Ishikawa (cell line): ENCODE results near the gene OSCP1.

Experiments
- CEBPB ChIP-seq: IDR thresholded peaks from 2 replicates; pipeline ENCODE4 v1.6.1; 2012
- CREB1 ChIP-seq: IDR thresholded peaks from 2 replicates; pipeline ENCODE4 v1.6.1; 2012; ENCODE audit warnings: low read depth
- EGR1 ChIP-seq: IDR thresholded peaks from 2 replicates; pipeline ENCODE4 v1.6.1; 2012
- EP300 ChIP-seq: IDR thresholded peaks from 2 replicates; pipeline ENCODE4 v1.6.1; 2012; ENCODE audit warnings: borderline replicate concordance
- RAD21 ChIP-seq: IDR thresholded peaks from 2 replicates; pipeline ENCODE4 v1.6.1; 2012; ENCODE audit warnings: low read depth
- TAF1 ChIP-seq: IDR thresholded peaks from 2 replicates; pipeline ENCODE4 v1.6.1; 2012; ENCODE audit warnings: low read depth, mild to moderate bottlenecking
- TCF12 ChIP-seq: IDR thresholded peaks from 2 replicates; pipeline ENCODE4 v1.6.1; 2012; ENCODE audit warnings: low read depth
- TEAD4 ChIP-seq: IDR thresholded peaks from 2 replicates; pipeline ENCODE4 v1.6.1; 2012
- YY1 ChIP-seq: IDR thresholded peaks from 2 replicates; pipeline ENCODE4 v1.6.1; 2012; ENCODE audit warnings: low read depth
- ZBTB7A ChIP-seq: IDR thresholded peaks from 2 replicates; pipeline ENCODE4 v1.6.1; 2012; ENCODE audit warnings: low read depth
- TF ChIP-seq, protein P1 (sequence below): IDR thresholded peaks from 2 replicates; pipeline ENCODE4 v1.6.1; 2012
- TF ChIP-seq, protein P2 (sequence below): IDR thresholded peaks from 2 replicates; pipeline ENCODE4 v1.6.1; 2012
- TF ChIP-seq, protein P3 (sequence below): IDR thresholded peaks from 2 replicates; pipeline ENCODE4 v1.6.1; 2012; ENCODE audit warnings: low read depth, mild to moderate bottlenecking

DNA sequence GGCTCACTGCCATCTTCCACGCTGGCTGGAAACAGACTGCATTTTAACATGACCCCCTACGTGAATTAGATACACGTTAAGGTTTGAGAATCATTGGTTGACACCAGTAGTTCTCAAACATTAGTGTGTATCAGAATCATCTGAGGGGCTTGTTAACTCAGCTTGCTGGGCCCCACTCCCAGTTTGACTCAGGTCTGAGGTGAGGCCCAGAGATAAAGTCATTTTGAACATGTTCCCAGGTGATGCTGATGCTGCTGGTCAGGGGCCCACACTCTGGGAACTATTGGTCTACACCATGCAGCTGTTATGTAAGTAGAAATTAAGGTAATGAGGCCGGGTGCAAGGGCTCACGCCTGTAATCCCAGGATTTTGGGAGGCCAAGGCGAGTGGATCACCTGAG, 53.9 kb downstream of the OSCP1 start:
- TF ChIP-seq RAD21: no peak
- no peak for TF ChIP-seq CREB1
- no peak for TF ChIP-seq TEAD4
- TF ChIP-seq, protein P1, sequence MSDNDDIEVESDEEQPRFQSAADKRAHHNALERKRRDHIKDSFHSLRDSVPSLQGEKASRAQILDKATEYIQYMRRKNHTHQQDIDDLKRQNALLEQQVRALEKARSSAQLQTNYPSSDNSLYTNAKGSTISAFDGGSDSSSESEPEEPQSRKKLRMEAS: no peak
- TF ChIP-seq, protein P2, sequence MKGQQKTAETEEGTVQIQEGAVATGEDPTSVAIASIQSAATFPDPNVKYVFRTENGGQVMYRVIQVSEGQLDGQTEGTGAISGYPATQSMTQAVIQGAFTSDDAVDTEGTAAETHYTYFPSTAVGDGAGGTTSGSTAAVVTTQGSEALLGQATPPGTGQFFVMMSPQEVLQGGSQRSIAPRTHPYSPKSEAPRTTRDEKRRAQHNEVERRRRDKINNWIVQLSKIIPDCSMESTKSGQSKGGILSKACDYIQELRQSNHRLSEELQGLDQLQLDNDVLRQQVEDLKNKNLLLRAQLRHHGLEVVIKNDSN: no peak
- TF ChIP-seq YY1: no peak
- no peak for TF ChIP-seq EGR1
- TF ChIP-seq EP300: no peak
- TF ChIP-seq TCF12: no peak
- TF ChIP-seq TAF1: no peak
- TF ChIP-seq, protein P3, sequence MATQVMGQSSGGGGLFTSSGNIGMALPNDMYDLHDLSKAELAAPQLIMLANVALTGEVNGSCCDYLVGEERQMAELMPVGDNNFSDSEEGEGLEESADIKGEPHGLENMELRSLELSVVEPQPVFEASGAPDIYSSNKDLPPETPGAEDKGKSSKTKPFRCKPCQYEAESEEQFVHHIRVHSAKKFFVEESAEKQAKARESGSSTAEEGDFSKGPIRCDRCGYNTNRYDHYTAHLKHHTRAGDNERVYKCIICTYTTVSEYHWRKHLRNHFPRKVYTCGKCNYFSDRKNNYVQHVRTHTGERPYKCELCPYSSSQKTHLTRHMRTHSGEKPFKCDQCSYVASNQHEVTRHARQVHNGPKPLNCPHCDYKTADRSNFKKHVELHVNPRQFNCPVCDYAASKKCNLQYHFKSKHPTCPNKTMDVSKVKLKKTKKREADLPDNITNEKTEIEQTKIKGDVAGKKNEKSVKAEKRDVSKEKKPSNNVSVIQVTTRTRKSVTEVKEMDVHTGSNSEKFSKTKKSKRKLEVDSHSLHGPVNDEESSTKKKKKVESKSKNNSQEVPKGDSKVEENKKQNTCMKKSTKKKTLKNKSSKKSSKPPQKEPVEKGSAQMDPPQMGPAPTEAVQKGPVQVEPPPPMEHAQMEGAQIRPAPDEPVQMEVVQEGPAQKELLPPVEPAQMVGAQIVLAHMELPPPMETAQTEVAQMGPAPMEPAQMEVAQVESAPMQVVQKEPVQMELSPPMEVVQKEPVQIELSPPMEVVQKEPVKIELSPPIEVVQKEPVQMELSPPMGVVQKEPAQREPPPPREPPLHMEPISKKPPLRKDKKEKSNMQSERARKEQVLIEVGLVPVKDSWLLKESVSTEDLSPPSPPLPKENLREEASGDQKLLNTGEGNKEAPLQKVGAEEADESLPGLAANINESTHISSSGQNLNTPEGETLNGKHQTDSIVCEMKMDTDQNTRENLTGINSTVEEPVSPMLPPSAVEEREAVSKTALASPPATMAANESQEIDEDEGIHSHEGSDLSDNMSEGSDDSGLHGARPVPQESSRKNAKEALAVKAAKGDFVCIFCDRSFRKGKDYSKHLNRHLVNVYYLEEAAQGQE: no peak
- no peak for TF ChIP-seq CEBPB
- TF ChIP-seq ZBTB7A: no peak
